HepG2 (cell line): ENCODE measurements around the gene FAM32A. TPM values are rescaled to one million over a fixed set of nuclear protein-coding genes. Genes with fewer than 3 reads are reported as not detected.
A peak's percentile ranks its signal among the peaks of the same experiment; 100 is the strongest.

Experiments used
- CEBPG ChIP-seq: IDR thresholded peaks from 2 replicates; pipeline ENCODE4 v1.6.1; 2016
- FOXM1 ChIP-seq: sonication (generic); formaldehyde crosslinking; IDR thresholded peaks from 2 replicates; pipeline ENCODE4 v1.5.0; 2020; ENCODE audit warnings: missing genetic modification reagents
- MYNN ChIP-seq: sonication (generic); formaldehyde crosslinking; IDR thresholded peaks from 2 replicates; pipeline ENCODE4 v1.4.0; 2020; ENCODE audit warnings: mild to moderate bottlenecking, low read depth, missing genetic modification reagents
- NFE2L2 ChIP-seq: fragments of 150-350 bp; IDR thresholded peaks from 2 replicates; pipeline ENCODE4 v1.6.1; 2014; ENCODE audit warnings: low read length
- NR2F6 ChIP-seq, 2 experiments: IDR thresholded peaks; 2 replicates each; pipeline ENCODE4 v1.6.1; 2016; ENCODE audit warnings: antibody characterized with exemption in 1 of 2, mild to moderate bottlenecking in 1 of 2
- PAX8 ChIP-seq: sonication (generic); formaldehyde crosslinking; IDR thresholded peaks from 2 replicates; pipeline ENCODE4 v1.8.0; 2022; ENCODE audit warnings: mild to moderate bottlenecking, missing genetic modification reagents, borderline replicate concordance
- PTBP1 ChIP-seq: fragments of 200-400 bp; formaldehyde crosslinking; IDR thresholded peaks from 2 replicates; pipeline ENCODE4 v1.6.1; 2018; ENCODE audit warnings: low read length, low read depth; ENCODE audit not compliant: poor library complexity, severe bottlenecking
- TARDBP ChIP-seq: sonication (generic); formaldehyde crosslinking; IDR thresholded peaks from 2 replicates; pipeline ENCODE4 v1.8.0; 2022; ENCODE audit warnings: mild to moderate bottlenecking, missing genetic modification reagents
- ZMYM2 ChIP-seq: sonication (generic); formaldehyde crosslinking; IDR thresholded peaks from 2 replicates; pipeline ENCODE4 v1.8.0; 2022; ENCODE audit warnings: mild to moderate bottlenecking, missing genetic modification reagents
- ZNF337 ChIP-seq: sonication (generic); formaldehyde crosslinking; IDR thresholded peaks from 2 replicates; pipeline ENCODE4 v1.5.1; 2020; ENCODE audit warnings: missing genetic modification reagents, low read depth, mild to moderate bottlenecking, borderline replicate concordance
- ZNF354B ChIP-seq: sonication (generic); formaldehyde crosslinking; IDR thresholded peaks from 2 replicates; pipeline ENCODE4 v1.8.0; 2022; ENCODE audit warnings: mild to moderate bottlenecking, missing genetic modification reagents
- ZNF484 ChIP-seq: sonication (generic); formaldehyde crosslinking; IDR thresholded peaks from 2 replicates; pipeline ENCODE4 v1.5.1; 2020; ENCODE audit warnings: mild to moderate bottlenecking, low read depth, missing genetic modification reagents, borderline replicate concordance
- ZNF549 ChIP-seq: sonication (generic); formaldehyde crosslinking; IDR thresholded peaks from 2 replicates; pipeline ENCODE4 v1.5.0; 2020; ENCODE audit warnings: missing genetic modification reagents
- ZNF746 ChIP-seq: sonication (generic); formaldehyde crosslinking; IDR thresholded peaks from 2 replicates; pipeline ENCODE4 v1.8.0; 2022; ENCODE audit warnings: mild to moderate bottlenecking, missing genetic modification reagents
- polyA plus RNA-seq, 8 experiments: library from polyadenylated mRNA; depleted of rRNA in 3 of 8; stranded (reverse) in 7 of 8; unstranded in 1 of 8; fragments of >200 nt; fragmentation: Illumina TruSeq in 4 of 8; extraction: Trizol in 4 of 8; gene quantifications; 2 replicates each; pipeline versions ENCODE4 v1.2.1 to v1.2.3, GENCODE V29; 2011 to 2016; ENCODE audit warnings: low read depth in 4 of 8, missing spikeins in 1 of 8, mixed read lengths in 1 of 8; ENCODE audit not compliant: insufficient read depth in 1 of 8
- total RNA-seq, 5 experiments: library from RNA; depleted of rRNA; stranded (reverse); fragments of >200 nt; fragmentation: Illumina TruSeq; extraction: Trizol; gene quantifications; 2 replicates each; pipeline ENCODE4 v1.2.3, GENCODE V29; 2016; ENCODE audit warnings: low read depth in 1 of 5
- TF ChIP-seq, protein P1 (sequence below): sonication (generic); formaldehyde crosslinking; IDR thresholded peaks from 2 replicates; pipeline ENCODE4 v1.5.0; 2020; ENCODE audit warnings: mild to moderate bottlenecking, low read depth, missing genetic modification reagents, borderline replicate concordance
- TF ChIP-seq, protein P2 (sequence below): sonication (generic); formaldehyde crosslinking; conservative IDR thresholded peaks from 2 replicates; pipeline ENCODE4 v1.8.0; 2022; ENCODE audit warnings: mild to moderate bottlenecking, moderate library complexity, missing genetic modification reagents
- TF ChIP-seq, protein P3 (sequence below): sonication (generic); formaldehyde crosslinking; IDR thresholded peaks from 2 replicates; pipeline ENCODE4 v1.4.0; 2020; ENCODE audit warnings: missing genetic modification reagents
- TF ChIP-seq, protein P4 (sequence below): IDR thresholded peaks from 2 replicates; pipeline ENCODE4 v1.6.1; 2018; ENCODE audit warnings: missing genetic modification reagents
- TF ChIP-seq, protein P5 (sequence below): sonication (generic); formaldehyde crosslinking; IDR thresholded peaks from 2 replicates; pipeline ENCODE4 v1.5.1; 2020; ENCODE audit warnings: mild to moderate bottlenecking, missing genetic modification reagents
- TF ChIP-seq, protein P6 (sequence below), 2 experiments: fragments of 450-650 bp in 1 of 2; sonication (generic) in 1 of 2; formaldehyde crosslinking; IDR thresholded peaks; 2 replicates each; pipeline versions ENCODE4 v1.5.0 to v1.8.0; 2020 to 2022; ENCODE audit warnings: mild to moderate bottlenecking in 1 of 2, missing genetic modification reagents in 1 of 2

FAM32A gene
- total and polyA plus RNA-seq, 2 of the 13 experiments (the other 11 are each of a cell fraction or from before 2014, with no cell fraction given), result 85.8 to 86.2 TPM

DNA sequence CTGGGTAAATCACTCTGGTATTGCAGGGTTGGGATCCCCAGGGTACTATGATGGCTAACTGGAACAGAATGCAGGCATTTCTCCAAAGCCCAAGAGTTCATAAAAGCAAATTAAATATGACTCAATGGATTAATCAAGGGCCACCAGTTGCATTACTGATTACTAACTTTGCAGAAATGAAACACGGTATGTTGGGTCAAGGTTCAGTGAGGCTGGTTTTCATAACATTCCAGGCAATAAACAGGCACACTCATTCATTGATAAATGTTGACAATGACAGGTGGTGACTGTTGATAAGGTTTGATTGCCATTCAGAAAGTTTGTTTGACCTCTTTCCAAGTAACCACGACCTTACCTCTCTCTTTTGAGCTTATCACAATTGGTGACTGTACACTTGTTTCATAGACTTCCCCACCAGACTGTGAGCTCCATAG is 12.0 kb downstream of the FAM32A start (continued):
- TF ChIP-seq, protein P1, sequence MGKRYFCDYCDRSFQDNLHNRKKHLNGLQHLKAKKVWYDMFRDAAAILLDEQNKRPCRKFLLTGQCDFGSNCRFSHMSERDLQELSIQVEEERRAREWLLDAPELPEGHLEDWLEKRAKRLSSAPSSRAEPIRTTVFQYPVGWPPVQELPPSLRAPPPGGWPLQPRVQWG (CRISPR knock-in tag), result no peak
- TF ChIP-seq, protein P2, sequence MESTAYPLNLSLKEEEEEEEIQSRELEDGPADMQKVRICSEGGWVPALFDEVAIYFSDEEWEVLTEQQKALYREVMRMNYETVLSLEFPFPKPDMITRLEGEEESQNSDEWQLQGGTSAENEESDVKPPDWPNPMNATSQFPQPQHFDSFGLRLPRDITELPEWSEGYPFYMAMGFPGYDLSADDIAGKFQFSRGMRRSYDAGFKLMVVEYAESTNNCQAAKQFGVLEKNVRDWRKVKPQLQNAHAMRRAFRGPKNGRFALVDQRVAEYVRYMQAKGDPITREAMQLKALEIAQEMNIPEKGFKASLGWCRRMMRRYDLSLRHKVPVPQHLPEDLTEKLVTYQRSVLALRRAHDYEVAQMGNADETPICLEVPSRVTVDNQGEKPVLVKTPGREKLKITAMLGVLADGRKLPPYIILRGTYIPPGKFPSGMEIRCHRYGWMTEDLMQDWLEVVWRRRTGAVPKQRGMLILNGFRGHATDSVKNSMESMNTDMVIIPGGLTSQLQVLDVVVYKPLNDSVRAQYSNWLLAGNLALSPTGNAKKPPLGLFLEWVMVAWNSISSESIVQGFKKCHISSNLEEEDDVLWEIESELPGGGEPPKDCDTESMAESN, result no peak
- TF ChIP-seq FOXM1 (CRISPR knock-in tag), result no peak
- 0 out of 2 replicates have a peak, but pooled peaks have one; percentile 22 for TF ChIP-seq TARDBP (CRISPR knock-in tag)
- TF ChIP-seq, protein P3, sequence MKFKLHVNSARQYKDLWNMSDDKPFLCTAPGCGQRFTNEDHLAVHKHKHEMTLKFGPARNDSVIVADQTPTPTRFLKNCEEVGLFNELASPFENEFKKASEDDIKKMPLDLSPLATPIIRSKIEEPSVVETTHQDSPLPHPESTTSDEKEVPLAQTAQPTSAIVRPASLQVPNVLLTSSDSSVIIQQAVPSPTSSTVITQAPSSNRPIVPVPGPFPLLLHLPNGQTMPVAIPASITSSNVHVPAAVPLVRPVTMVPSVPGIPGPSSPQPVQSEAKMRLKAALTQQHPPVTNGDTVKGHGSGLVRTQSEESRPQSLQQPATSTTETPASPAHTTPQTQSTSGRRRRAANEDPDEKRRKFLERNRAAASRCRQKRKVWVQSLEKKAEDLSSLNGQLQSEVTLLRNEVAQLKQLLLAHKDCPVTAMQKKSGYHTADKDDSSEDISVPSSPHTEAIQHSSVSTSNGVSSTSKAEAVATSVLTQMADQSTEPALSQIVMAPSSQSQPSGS (CRISPR knock-in tag), result no peak
- 0 out of 2 replicates have a peak, but pooled peaks have one; percentile 48 for TF ChIP-seq ZNF354B (CRISPR knock-in tag)
- no peak for TF ChIP-seq ZNF746 (CRISPR knock-in tag)
- no peak for TF ChIP-seq NFE2L2
- no peak for TF ChIP-seq PAX8 (CRISPR knock-in tag)
- TF ChIP-seq, protein P4, sequence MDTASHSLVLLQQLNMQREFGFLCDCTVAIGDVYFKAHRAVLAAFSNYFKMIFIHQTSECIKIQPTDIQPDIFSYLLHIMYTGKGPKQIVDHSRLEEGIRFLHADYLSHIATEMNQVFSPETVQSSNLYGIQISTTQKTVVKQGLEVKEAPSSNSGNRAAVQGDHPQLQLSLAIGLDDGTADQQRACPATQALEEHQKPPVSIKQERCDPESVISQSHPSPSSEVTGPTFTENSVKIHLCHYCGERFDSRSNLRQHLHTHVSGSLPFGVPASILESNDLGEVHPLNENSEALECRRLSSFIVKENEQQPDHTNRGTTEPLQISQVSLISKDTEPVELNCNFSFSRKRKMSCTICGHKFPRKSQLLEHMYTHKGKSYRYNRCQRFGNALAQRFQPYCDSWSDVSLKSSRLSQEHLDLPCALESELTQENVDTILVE (CRISPR knock-in tag), result no peak
- TF ChIP-seq ZNF484 (CRISPR knock-in tag), result no peak
- TF ChIP-seq NR2F6 (IDR thresholded peaks at IDR 0.05), result peak; percentile 32; the same call in 1 of the 2 replicates
- TF ChIP-seq NR2F6 (CRISPR knock-in tag; IDR thresholded peaks at IDR 0.05), result no peak
- 0 out of 2 replicates have a peak, but pooled peaks have one; percentile 29 for TF ChIP-seq ZNF337 (CRISPR knock-in tag)
- no peak for TF ChIP-seq MYNN (CRISPR knock-in tag)
- no peak for TF ChIP-seq ZMYM2 (CRISPR knock-in tag)
- TF ChIP-seq, protein P5, sequence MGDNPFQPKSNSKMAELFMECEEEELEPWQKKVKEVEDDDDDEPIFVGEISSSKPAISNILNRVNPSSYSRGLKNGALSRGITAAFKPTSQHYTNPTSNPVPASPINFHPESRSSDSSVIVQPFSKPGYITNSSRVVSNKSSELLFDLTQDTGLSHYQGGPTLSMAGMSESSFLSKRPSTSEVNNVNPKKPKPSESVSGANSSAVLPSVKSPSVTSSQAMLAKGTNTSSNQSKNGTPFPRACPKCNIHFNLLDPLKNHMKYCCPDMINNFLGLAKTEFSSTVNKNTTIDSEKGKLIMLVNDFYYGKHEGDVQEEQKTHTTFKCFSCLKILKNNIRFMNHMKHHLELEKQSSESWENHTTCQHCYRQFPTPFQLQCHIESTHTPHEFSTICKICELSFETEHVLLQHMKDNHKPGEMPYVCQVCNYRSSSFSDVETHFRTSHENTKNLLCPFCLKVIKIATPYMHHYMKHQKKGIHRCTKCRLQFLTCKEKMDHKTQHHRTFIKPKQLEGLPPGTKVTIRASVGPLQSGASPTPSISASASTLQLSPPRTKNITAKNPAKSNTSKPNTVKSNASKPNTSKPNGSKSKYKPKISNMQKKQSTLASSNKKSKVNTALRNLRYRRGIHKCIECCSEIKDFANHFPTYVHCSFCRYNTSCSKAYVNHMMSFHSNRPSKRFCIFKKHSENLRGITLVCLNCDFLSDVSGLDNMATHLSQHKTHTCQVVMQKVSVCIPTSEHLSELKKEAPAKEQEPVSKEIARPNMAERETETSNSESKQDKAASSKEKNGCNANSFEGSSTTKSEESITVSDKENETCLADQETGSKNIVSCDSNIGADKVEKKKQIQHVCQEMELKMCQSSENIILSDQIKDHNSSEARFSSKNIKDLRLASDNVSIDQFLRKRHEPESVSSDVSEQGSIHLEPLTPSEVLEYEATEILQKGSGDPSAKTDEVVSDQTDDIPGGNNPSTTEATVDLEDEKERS, result 0 out of 2 replicates have a peak, but pooled peaks have one; percentile 29
- no peak for TF ChIP-seq ZNF549 (CRISPR knock-in tag)
- TF ChIP-seq PTBP1, result no peak
- TF ChIP-seq, protein P6, sequence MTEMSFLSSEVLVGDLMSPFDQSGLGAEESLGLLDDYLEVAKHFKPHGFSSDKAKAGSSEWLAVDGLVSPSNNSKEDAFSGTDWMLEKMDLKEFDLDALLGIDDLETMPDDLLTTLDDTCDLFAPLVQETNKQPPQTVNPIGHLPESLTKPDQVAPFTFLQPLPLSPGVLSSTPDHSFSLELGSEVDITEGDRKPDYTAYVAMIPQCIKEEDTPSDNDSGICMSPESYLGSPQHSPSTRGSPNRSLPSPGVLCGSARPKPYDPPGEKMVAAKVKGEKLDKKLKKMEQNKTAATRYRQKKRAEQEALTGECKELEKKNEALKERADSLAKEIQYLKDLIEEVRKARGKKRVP (CRISPR knock-in tag; IDR thresholded peaks at IDR 0.05), result no peak
- no peak for TF ChIP-seq CEBPG (CRISPR knock-in tag)
